ENCODE measurements around the gene PTX4. TPM values are rescaled to one million over a fixed set of nuclear protein-coding genes. Genes with fewer than 3 reads are reported as not detected.

The PTX4 gene
- total and polyA plus RNA-seq, 4 donors, result 0.08 to 0.61 TPM; not detected in 2

DNA sequence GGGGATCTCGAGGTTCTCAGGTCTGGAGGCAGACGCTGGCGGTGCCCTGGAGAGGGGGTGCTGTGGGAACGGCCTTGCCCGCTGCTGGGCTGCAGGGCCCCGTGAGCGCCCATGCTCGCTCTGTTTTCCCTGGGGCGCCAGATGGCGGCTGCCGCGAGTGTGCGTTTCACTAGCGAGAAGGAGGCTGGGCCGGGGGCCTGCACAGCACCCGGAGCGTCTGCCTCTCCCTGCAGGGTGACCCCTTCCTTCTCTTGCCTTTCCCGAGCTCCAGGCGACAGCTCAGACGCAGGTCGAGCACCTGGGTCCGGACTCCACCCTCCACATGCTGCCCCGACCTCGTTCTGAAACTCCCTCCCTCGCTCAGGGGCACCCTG lies 7.1 kb upstream of the PTX4 start:
- H3K27ac ChIP-seq (ENCODE audit: low read depth in 1 of 2, low read length in 2 of 2), result no peak overlapping the region
- no peak for DNase-seq (ENCODE audit: low spot score)
- H3K4me1 ChIP-seq (ENCODE audit: control insufficient read depth in 4 of 4, insufficient read depth in 4 of 4, low read length in 3 of 4), result peaks cover 9 to 22% (median 16%) of the 10 kb centered on the region in 4 donors
- no peak overlapping the region for H3K4me3 ChIP-seq (ENCODE audit: low read depth in 1 of 3, low read length in 3 of 3)
- WGBS, result 96% methylated on average over 25 of the region's 25 CpGs
- TF ChIP-seq, protein P1, sequence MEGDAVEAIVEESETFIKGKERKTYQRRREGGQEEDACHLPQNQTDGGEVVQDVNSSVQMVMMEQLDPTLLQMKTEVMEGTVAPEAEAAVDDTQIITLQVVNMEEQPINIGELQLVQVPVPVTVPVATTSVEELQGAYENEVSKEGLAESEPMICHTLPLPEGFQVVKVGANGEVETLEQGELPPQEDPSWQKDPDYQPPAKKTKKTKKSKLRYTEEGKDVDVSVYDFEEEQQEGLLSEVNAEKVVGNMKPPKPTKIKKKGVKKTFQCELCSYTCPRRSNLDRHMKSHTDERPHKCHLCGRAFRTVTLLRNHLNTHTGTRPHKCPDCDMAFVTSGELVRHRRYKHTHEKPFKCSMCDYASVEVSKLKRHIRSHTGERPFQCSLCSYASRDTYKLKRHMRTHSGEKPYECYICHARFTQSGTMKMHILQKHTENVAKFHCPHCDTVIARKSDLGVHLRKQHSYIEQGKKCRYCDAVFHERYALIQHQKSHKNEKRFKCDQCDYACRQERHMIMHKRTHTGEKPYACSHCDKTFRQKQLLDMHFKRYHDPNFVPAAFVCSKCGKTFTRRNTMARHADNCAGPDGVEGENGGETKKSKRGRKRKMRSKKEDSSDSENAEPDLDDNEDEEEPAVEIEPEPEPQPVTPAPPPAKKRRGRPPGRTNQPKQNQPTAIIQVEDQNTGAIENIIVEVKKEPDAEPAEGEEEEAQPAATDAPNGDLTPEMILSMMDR (IDR thresholded peaks at IDR 0.05; ENCODE audit: low read depth, low read length, missing input control), result no peak
- TF ChIP-seq, protein P2, sequence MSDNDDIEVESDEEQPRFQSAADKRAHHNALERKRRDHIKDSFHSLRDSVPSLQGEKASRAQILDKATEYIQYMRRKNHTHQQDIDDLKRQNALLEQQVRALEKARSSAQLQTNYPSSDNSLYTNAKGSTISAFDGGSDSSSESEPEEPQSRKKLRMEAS (IDR thresholded peaks at IDR 0.05), result no peak
- TF ChIP-seq, protein P3, sequence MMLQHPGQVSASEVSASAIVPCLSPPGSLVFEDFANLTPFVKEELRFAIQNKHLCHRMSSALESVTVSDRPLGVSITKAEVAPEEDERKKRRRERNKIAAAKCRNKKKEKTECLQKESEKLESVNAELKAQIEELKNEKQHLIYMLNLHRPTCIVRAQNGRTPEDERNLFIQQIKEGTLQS (IDR thresholded peaks at IDR 0.05), result no peak
- TF ChIP-seq HNF4G (IDR thresholded peaks at IDR 0.05) (no peak), TAF1 (conservative IDR thresholded peaks at IDR 0.05) (no peak), RXRA (IDR thresholded peaks at IDR 0.05) (no peak), FOXA1 (IDR thresholded peaks at IDR 0.05) (no peak), NR2F2 (IDR thresholded peaks at IDR 0.05) (no peak), GABPA (IDR thresholded peaks at IDR 0.05 in 1 of 2, conservative IDR thresholded peaks at IDR 0.05 in 1 of 2) (no peak), FOXA2 (IDR thresholded peaks at IDR 0.05) (no peak), YY1 (IDR thresholded peaks at IDR 0.05) (no peak)
- H3K9me3 ChIP-seq (ENCODE audit: control insufficient read depth in 4 of 4, low read length in 3 of 4), result no peaks in the 10 kb centered on the region
- peaks cover 0 to 38% (median 22%) of the 10 kb centered on the region in 4 donors for H3K36me3 ChIP-seq (ENCODE audit: control insufficient read depth in 4 of 4, insufficient read depth in 3 of 4, low read depth in 1 of 4, low read length in 3 of 4)
- H3K27me3 ChIP-seq (ENCODE audit: control insufficient read depth in 4 of 4, insufficient read depth in 4 of 4, low read length in 3 of 4), result no peaks in the 10 kb centered on the region
- H3K9ac ChIP-seq (ENCODE audit: low read depth in 1 of 2, low read length in 2 of 2), result no peak overlapping the region

- H3K36me3 ChIP-seq (ENCODE audit: control insufficient read depth in 4 of 4, insufficient read depth in 3 of 4, low read depth in 1 of 4, low read length in 3 of 4), result peaks cover 0 to 36% (median 19%) of the 10 kb centered on the region in 4 donors
- no peak for DNase-seq (ENCODE audit: low spot score)
- WGBS, result 95% methylated on average over 39 of the region's 39 CpGs
Observed at GRCh38 chr16:1495211-1495888, 6.6 kb upstream of the PTX4 start.

More at GRCh38 chr16:1495211-1495888, 6.6 kb upstream of the PTX4 start:
- TF ChIP-seq NR2F2 (IDR thresholded peaks at IDR 0.05) (no peak), SP1 (IDR thresholded peaks at IDR 0.05) (no peak), TAF1 (conservative IDR thresholded peaks at IDR 0.05) (no peak), EGR1 (IDR thresholded peaks at IDR 0.05; ENCODE audit: low read depth in 2 of 2) (no peak), FOXA2 (IDR thresholded peaks at IDR 0.05) (no peak), HNF4G (IDR thresholded peaks at IDR 0.05) (no peak), HNF4A (conservative IDR thresholded peaks at IDR 0.05) (no peak), JUND (IDR thresholded peaks at IDR 0.05) (no peak), FOXA1 (IDR thresholded peaks at IDR 0.05) (no peak), YY1 (IDR thresholded peaks at IDR 0.05) (no peak), ZBTB33 (IDR thresholded peaks at IDR 0.05) (no peak), RAD21 (IDR thresholded peaks at IDR 0.05) (no peak), REST (IDR thresholded peaks at IDR 0.05) (no peak)
- TF ChIP-seq, protein P2 (IDR thresholded peaks at IDR 0.05), result no peak
- TF ChIP-seq, protein P1 (IDR thresholded peaks at IDR 0.05; ENCODE audit: low read depth, low read length, missing input control), result no peak
- TF ChIP-seq, protein P3 (IDR thresholded peaks at IDR 0.05), result no peak
- peaks cover 9 to 22% (median 16%) of the 10 kb centered on the region in 4 donors for H3K4me1 ChIP-seq (ENCODE audit: control insufficient read depth in 4 of 4, insufficient read depth in 4 of 4, low read length in 3 of 4)
- no peaks in the 10 kb centered on the region for H3K27me3 ChIP-seq (ENCODE audit: control insufficient read depth in 4 of 4, insufficient read depth in 4 of 4, low read length in 3 of 4)
- no peak overlapping the region for H3K4me3 ChIP-seq (ENCODE audit: low read depth in 1 of 3, low read length in 3 of 3)
- no peak overlapping the region for H3K27ac ChIP-seq (ENCODE audit: low read depth in 1 of 2, low read length in 2 of 2)
- H3K9ac ChIP-seq (ENCODE audit: low read depth in 1 of 2, low read length in 2 of 2), result no peak overlapping the region
- no peaks in the 10 kb centered on the region for H3K9me3 ChIP-seq (ENCODE audit: control insufficient read depth in 4 of 4, low read length in 3 of 4)

Measured in liver (tissue), 9 donors.